Superior temporal gyrus (tissue), 1 donor: ENCODE results near the gene APOBEC2.

Experiments used
- DNase-seq: peaks from one replicate; pipeline ENCODE4 v3.0.0-alpha.2; 2016; ENCODE audit errors: extremely low spot score

The APOBEC2 gene

DNA sequence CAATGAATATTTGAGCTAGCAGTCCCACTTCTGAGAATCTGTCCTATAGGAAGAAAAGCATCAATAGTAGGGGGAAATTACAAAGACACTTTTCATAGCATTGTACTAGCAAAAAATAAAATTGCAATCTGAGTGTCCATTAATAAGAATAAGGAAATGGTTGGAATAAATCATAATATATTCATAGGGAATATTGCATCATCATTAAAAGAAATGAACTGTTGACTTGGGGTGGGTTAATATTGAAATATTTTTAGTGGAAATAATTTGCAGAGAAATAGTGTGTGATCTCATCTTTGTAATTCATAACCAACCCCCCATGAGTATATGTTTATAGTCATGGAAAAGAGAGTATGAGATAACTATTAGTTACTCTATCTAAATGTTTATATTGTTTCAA, 32.2 kb downstream of the APOBEC2 start:
- DNase-seq = no peak

DNA sequence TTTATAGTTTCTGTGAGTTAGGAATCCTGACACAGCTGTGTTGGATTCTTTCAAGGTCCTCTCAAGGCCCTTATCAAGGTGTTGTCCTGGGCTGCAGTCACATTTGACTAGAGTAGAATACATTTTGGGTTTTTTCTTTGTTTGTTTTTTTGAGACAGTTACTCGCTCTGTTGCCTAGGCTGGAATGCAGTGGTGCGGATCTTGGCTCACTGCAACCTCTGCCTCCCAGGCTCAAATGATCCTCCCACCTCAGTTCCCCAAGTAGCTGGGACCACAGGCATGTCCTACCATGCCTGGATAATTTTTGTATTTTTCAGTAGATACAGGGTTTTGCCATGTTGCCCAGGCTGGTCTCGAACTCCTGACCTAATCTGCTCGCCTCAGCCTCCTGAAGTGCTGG, 35.4 kb downstream of the APOBEC2 start:
- DNase-seq = no peak

DNA sequence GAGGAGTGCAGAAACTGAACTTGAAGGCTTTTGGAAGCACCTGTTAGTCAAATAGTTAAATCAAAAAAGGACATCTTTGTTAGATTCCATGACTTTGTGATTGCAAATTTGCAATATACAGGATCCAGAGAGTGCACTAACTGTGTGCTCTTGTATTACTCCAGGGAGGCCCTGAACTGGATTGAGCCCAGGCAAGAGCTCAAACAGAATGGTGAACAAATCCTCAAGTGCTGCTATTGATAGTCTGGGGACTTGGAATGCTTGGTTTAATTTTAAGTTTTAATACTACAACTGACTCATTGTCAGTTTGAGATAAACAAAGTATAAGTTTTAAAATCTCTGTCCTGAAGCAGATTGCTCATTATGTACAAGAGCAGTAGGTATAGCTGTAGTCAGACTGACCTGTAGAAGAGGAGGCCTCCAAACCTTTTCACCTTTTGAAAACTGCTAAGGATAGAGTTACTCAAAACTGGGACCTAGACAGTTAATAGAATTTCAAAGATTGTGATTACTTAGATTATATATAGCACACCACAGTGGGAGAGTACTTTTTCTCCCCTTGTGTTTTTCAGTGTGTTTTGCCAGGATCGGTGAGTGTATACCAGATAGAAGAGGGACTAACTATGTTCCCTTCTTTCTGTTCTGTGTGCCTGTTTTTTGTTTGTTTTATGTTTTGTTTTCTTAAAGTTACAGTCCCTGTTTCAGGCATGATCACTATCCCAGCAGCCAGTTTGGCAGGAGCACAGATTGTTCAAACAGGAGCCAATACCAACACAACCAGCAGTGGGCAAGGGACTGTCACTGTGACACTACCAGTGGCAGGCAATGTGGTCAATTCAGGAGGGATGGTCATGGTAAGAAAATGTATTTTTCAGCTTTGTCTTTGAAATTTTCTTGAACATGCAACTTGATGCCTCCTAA, 38.1 kb downstream of the APOBEC2 start:
- DNase-seq = no peak

DNA sequence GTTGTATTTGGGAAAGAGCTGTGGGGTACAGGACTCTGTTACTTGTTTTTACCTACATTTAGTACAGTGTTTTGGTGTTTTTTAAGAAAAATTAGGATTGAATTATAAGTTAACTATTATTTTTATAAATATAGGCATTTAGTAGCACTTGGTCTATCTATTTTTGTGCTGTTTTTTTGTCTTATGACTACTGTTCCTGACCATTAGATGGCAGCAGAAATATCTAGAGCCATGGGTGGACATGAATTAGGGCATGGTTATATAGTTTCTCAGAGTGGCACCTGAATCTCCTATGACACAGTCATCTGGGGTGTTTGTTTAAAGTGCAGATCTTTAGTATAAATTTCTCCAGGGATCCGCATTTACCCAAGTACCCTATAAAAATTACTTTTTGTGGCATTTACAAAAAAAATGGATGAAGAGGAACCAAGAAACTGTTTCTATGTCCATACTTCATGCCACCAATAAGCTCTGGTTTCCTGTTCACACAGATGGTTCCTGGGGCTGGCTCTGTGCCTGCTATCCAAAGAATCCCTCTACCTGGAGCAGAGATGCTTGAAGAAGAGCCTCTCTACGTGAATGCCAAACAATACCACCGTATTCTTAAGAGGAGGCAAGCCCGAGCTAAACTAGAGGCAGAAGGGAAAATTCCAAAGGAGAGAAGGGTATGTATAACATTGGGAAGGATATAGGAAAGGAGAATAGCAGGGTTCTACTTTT, 39.6 kb downstream of the APOBEC2 start:
- peak; percentile 43 for DNase-seq

DNA sequence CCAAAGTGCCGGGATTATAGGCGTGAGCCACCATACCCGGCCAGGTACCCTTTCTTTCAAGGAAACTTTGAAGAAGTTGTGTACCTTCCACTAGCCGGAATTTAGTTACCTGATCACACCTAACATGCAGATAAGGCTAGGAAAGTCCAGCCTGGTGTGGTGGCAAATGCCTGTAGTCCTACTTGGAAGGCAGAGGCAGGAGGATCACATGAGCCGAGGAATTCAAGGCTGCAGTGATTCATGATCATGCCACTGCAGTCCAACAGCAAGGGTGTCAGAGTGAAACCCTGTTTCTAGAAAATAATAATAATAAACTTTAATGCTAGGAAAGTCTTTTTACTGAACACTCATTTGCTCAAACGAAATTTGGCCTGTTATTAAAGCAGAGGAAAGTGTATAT, 40.7 kb downstream of the APOBEC2 start:
- no peak for DNase-seq

DNA sequence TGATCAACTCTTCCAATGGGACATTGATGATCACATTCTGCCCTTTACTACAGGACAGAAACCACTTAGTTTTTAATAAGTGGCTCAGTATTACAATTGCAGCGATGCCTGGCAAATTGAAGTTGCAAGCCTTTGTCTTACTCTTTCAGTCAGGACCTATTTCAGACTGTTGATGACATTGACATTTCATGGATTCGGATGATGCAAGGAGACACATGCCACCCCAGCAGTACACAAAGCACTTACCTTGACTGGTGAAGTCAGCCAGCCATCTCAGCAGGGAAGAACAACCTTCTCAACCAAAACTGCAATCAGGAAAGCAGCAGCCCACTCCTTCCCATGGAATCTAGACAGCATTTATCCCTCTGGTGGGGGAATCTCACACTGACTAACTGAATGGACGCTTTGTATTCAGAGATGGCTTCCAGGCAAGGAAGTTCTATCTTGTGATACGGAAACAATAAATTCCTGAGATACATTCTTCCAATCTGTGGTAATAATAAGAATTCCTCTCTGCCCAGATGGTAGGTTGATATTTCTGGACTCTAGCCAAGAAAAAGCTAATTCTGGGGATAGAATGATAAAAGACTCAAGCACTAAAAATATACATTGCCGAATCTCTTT, 44.6 kb downstream of the APOBEC2 start:
- DNase-seq = no peak

DNA sequence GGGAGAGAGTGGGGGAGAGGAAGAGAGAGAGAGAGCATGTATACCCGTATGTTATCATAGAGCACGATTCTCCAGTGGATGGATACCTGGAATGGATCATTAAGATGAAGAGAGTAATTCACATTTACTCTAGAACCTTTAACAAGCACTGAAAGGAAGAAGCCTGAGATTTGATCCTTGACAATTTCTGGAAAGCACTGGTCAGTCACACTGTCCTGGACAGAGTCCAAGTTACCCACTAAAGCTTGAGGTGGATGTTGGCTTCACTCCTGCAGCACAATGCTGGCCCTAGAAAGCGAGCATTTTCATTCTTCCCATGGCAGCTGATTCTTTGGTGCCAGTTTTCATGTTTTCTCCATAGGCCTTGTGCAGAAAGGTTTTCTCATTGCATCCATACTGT, 45.4 kb downstream of the APOBEC2 start:
- no peak for DNase-seq

DNA sequence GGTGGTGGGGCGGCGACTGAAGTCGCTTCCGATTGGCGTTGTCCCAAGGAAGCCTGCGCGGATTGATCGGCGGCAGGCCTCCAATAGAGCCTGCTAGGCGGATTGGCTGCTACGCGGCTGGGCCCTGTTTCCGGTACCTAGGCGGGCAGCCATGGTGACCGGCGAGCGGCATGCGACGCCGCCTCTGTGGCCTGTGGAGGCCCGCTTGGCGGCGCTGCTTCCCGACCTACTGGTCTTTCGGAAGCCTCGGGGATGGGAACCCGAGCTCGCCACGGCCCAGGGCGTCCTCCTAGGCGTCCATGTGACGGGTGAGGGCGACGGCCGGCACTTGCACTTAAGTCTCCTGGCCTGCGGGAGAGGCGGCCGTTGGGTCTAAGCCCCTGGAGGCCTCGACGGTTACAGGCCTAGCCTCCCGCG, 47.9 kb downstream of the APOBEC2 start:
- DNase-seq = no peak

DNA sequence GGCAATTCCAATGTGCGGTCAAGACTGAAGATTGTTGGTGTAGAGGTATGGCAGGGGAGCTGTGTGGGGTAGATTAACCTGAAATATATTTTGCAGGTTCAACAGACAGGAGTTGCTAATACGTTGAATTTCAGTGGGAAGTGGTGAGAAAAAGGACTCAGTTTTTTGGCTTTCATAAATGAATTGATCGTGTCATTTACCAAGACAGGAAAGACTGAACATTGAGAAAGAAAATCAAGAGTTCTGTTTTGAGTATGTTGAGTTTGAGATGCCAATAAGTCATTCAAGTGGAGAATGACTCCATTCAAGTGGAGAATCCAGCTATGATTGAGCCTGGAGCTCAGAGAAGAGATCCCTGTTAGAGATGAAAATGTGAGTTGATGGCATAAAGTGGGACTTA, 50.8 kb downstream of the APOBEC2 start:
- DNase-seq = no peak

DNA sequence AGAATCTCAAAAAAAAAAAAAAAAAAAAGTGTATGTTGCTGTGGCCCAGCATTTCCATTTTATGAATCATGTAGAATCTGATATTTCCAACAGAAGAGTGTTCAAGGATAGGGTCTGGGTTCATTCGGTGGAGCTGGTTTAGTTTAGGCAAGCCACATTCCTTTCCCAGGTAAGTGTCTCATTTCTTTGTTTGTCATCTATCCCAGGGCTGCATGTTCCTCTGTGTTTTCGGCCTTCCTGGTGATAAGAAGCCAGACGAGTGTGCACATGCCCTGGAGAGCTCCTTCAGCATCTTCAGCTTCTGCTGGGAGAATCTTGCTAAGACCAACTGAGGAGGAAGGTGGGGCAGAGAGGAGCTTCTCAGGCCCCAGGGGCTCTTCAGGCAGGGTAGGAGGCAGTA, 58.0 kb downstream of the APOBEC2 start:
- no peak for DNase-seq
